Nephron progenitor cell (in vitro differentiated cells): ENCODE measurements around the gene ZSWIM6.

Source experiments
- DNase-seq: peaks from one replicate; pipeline ENCODE4 v3.0.0; 2021
- H3K27ac Mint-ChIP-seq: 2 replicates; pipeline ENCODE4 v1.8.0; 2021; ENCODE audit warnings: mild to moderate bottlenecking, moderate library complexity, mixed read lengths
- H3K27me3 Mint-ChIP-seq: 2 replicates; pipeline ENCODE4 v1.8.0; 2021; ENCODE audit warnings: mild to moderate bottlenecking, low read depth, mixed read lengths; ENCODE audit not compliant: poor library complexity
- H3K36me3 Mint-ChIP-seq: 2 replicates; pipeline ENCODE4 v1.8.0; 2021; ENCODE audit warnings: low read depth, mixed read lengths
- H3K4me1 Mint-ChIP-seq: 2 replicates; pipeline ENCODE4 v1.8.0; 2021; ENCODE audit warnings: mixed read lengths
- H3K4me3 Mint-ChIP-seq: 2 replicates; pipeline ENCODE4 v1.8.0; 2021; ENCODE audit warnings: mild to moderate bottlenecking, moderate library complexity, mixed read lengths
- H3K9me3 Mint-ChIP-seq: 2 replicates; pipeline ENCODE4 v1.8.0; 2021; ENCODE audit warnings: mild to moderate bottlenecking, moderate library complexity, mixed read lengths
- CTCF ChIP-seq: fragments of 200-600 bp; sonication (generic); IDR thresholded peaks from 2 replicates; pipeline ENCODE4 v1.5.0; 2021; ENCODE audit warnings: antibody characterized with exemption

ZSWIM6 gene

GRCh38 chr5:61438298-61438970 is 106.4 kb downstream of the ZSWIM6 start:
- peaks cover 64% of the 10 kb centered on the region for H3K36me3 Mint-ChIP-seq
- H3K4me3 Mint-ChIP-seq: no peak overlapping the region
- peaks cover 7% of the 10 kb centered on the region for H3K27me3 Mint-ChIP-seq
- H3K27ac Mint-ChIP-seq: no peak overlapping the region
- DNase-seq: no peak
- peaks cover 45% of the 10 kb centered on the region for H3K9me3 Mint-ChIP-seq
- TF ChIP-seq CTCF: no peak
- no peaks in the 10 kb centered on the region for H3K4me1 Mint-ChIP-seq

- H3K27ac Mint-ChIP-seq: no peak overlapping the region
- peaks cover 7% of the 10 kb centered on the region for H3K27me3 Mint-ChIP-seq
- H3K9me3 Mint-ChIP-seq: peaks cover 51% of the 10 kb centered on the region
- DNase-seq: no peak
- H3K4me1 Mint-ChIP-seq: no peaks in the 10 kb centered on the region
- H3K36me3 Mint-ChIP-seq: peaks cover 67% of the 10 kb centered on the region
- no peak overlapping the region for H3K4me3 Mint-ChIP-seq
- TF ChIP-seq CTCF: no peak
Observed at GRCh38 chr5:61440086-61440485, 108.0 kb downstream of the ZSWIM6 start.

GRCh38 chr5:61440596-61440995 is 108.5 kb downstream of the ZSWIM6 start:
- DNase-seq: no peak
- no peak for TF ChIP-seq CTCF
- no peaks in the 10 kb centered on the region for H3K4me1 Mint-ChIP-seq
- peaks cover 7% of the 10 kb centered on the region for H3K27me3 Mint-ChIP-seq
- H3K36me3 Mint-ChIP-seq: peaks cover 72% of the 10 kb centered on the region
- H3K9me3 Mint-ChIP-seq: peaks cover 56% of the 10 kb centered on the region
- no peak overlapping the region for H3K27ac Mint-ChIP-seq
- H3K4me3 Mint-ChIP-seq: no peak overlapping the region

- no peak overlapping the region for H3K27ac Mint-ChIP-seq
- no peak for DNase-seq
- no peak overlapping the region for H3K4me3 Mint-ChIP-seq
- H3K27me3 Mint-ChIP-seq: peaks cover 7% of the 10 kb centered on the region
- H3K4me1 Mint-ChIP-seq: no peaks in the 10 kb centered on the region
- TF ChIP-seq CTCF: no peak
- peaks cover 66% of the 10 kb centered on the region for H3K9me3 Mint-ChIP-seq
- H3K36me3 Mint-ChIP-seq: peaks cover 79% of the 10 kb centered on the region
Observed at GRCh38 chr5:61441742-61442141, 109.7 kb downstream of the ZSWIM6 start.

- TF ChIP-seq CTCF: no peak
- Mint-ChIP-seq H3K4me1 (peaks cover 19% of the 10 kb centered on the region), H3K9me3 (peaks cover 47% of the 10 kb centered on the region), H3K27me3 (no peaks in the 10 kb centered on the region), H3K27ac (no peak overlapping the region), H3K4me3 (no peak overlapping the region), H3K36me3 (peaks cover 56% of the 10 kb centered on the region)
- no peak for DNase-seq
Observed at GRCh38 chr5:61447780-61448495, 115.9 kb downstream of the ZSWIM6 start.
